ENCODE measurements around the gene SSNA1.

The SSNA1 gene

GRCh38 chr9:137200311-137201204, 12.1 kb downstream of the SSNA1 start, which contains the start of gene TPRN:
TSS of gene TPRN (minus strand) at chr9:137200741. CDS start at chr9:137200711, 30 bp downstream.
- H4K91ac ChIP-seq (ENCODE audit: low read depth, low read length, poor library complexity), result no peak within 1 kb of the TSS
- H3K4ac ChIP-seq (ENCODE audit: low read length), result peak within 1 kb of the TSS; percentile 89
- H3K36me3 ChIP-seq (replicated peaks in 1 of 2; ENCODE audit: control insufficient read depth in 2 of 2, insufficient read depth in 2 of 2, low read length in 2 of 2), result peaks cover 3 to 13% of the 10 kb centered on the region in 2 donors
- no peak within 1 kb of the TSS for H2BK12ac ChIP-seq (ENCODE audit: low read length)
- H3K79me1 ChIP-seq (ENCODE audit: low read depth, low read length), result peaks cover 19% of the 10 kb centered on the region
- H4K8ac ChIP-seq (ENCODE audit: low read depth, low read length), result no peak within 1 kb of the TSS
- peak within 1 kb of the TSS; percentile 100 for H3K9ac ChIP-seq (ENCODE audit: low read depth, low read length, poor library complexity)
- peak within 1 kb of the TSS; percentile 87 for H2BK5ac ChIP-seq (ENCODE audit: low read length)
- H3K9me3 ChIP-seq (replicated peaks in 1 of 2; ENCODE audit: control insufficient read depth in 2 of 2, insufficient read depth in 1 of 2, low read depth in 1 of 2, low read length in 2 of 2), result no peaks in the 10 kb centered on the region
- peak within 1 kb of the TSS; percentile 94 for H3K4me2 ChIP-seq (ENCODE audit: insufficient read depth, low read length, poor library complexity, severe bottlenecking)
- peak within 1 kb of the TSS; percentile 19 for H2AK5ac ChIP-seq (ENCODE audit: low read depth, low read length)
- peak within 1 kb of the TSS; percentile 63 for H3K14ac ChIP-seq (ENCODE audit: low read length)
- H2BK15ac ChIP-seq (ENCODE audit: low read length), result no peak within 1 kb of the TSS
- H3K27me3 ChIP-seq (ENCODE audit: control insufficient read depth in 3 of 3, insufficient read depth in 3 of 3, low read depth in 1 of 3, low read length in 3 of 3), result no peaks in the 10 kb centered on the region
- peak; percentile 98 for DNase-seq (ENCODE audit: low spot score)
- peaks cover 18 to 36% of the 10 kb centered on the region in 2 donors for H3K4me1 ChIP-seq (ENCODE audit: control insufficient read depth in 2 of 2, insufficient read depth in 1 of 2, low read depth in 1 of 2, low read length in 2 of 2)
- peak within 1 kb of the TSS; percentile 71 to 95 for H3K4me3 ChIP-seq (ENCODE audit: low read length in 2 of 2)
- H3K18ac ChIP-seq (ENCODE audit: low read length), result peak within 1 kb of the TSS; percentile 97
- no CpG with 5 or more reads among the region's 118 CpGs for WGBS, 2 donors (ENCODE audit: extremely low coverage in 2 of 2, insufficient read length in 2 of 2, insufficient replicate concordance in 1 of 2)
- H3K27ac ChIP-seq (replicated peaks; ENCODE audit: low read length), result peak within 1 kb of the TSS; percentile 43
- peak within 1 kb of the TSS; percentile 92 for H3K23ac ChIP-seq (ENCODE audit: low read depth, low read length, poor library complexity)
- H2AFZ ChIP-seq (ENCODE audit: low read length), result peak within 1 kb of the TSS; percentile 81
- H2BK120ac ChIP-seq (ENCODE audit: low read depth, low read length), result no peak within 1 kb of the TSS

- H2BK15ac ChIP-seq (ENCODE audit: low read length), result no peak overlapping the region
- peak overlapping the region; percentile 71 to 95 for H3K4me3 ChIP-seq (ENCODE audit: low read length in 2 of 2)
- H4K91ac ChIP-seq (ENCODE audit: low read depth, low read length, poor library complexity), result no peak overlapping the region
- peak overlapping the region; percentile 87 for H2BK5ac ChIP-seq (ENCODE audit: low read length)
- peak overlapping the region; percentile 97 for H3K18ac ChIP-seq (ENCODE audit: low read length)
- peaks cover 21 to 36% of the 10 kb centered on the region in 2 donors for H3K4me1 ChIP-seq (ENCODE audit: control insufficient read depth in 2 of 2, insufficient read depth in 1 of 2, low read depth in 1 of 2, low read length in 2 of 2)
- H2BK12ac ChIP-seq (ENCODE audit: low read length), result no peak overlapping the region
- H2BK120ac ChIP-seq (ENCODE audit: low read depth, low read length), result no peak overlapping the region
- H3K4me2 ChIP-seq (ENCODE audit: insufficient read depth, low read length, poor library complexity, severe bottlenecking), result peak overlapping the region; percentile 94
- H3K27ac ChIP-seq (replicated peaks; ENCODE audit: low read length), result peak overlapping the region; percentile 43
- no peak for DNase-seq (ENCODE audit: low spot score)
- no CpG with 5 or more reads among the region's 23 CpGs for whole genome bisulfite sequencing, 2 donors (ENCODE audit: extremely low coverage in 2 of 2, insufficient read length in 2 of 2, insufficient replicate concordance in 1 of 2)
- H3K4ac ChIP-seq (ENCODE audit: low read length), result peak overlapping the region; percentile 89
- H3K36me3 ChIP-seq (replicated peaks in 1 of 2; ENCODE audit: control insufficient read depth in 2 of 2, insufficient read depth in 2 of 2, low read length in 2 of 2), result peaks cover 3 to 13% of the 10 kb centered on the region in 2 donors
- peak overlapping the region; percentile 63 for H3K14ac ChIP-seq (ENCODE audit: low read length)
- peaks cover 18% of the 10 kb centered on the region for H3K79me1 ChIP-seq (ENCODE audit: low read depth, low read length)
- peak overlapping the region; percentile 92 for H3K23ac ChIP-seq (ENCODE audit: low read depth, low read length, poor library complexity)
- no peak overlapping the region for H4K8ac ChIP-seq (ENCODE audit: low read depth, low read length)
- H2AFZ ChIP-seq (ENCODE audit: low read length), result peak overlapping the region; percentile 81
- H3K9ac ChIP-seq (ENCODE audit: low read depth, low read length, poor library complexity), result peak overlapping the region; percentile 100
- no peaks in the 10 kb centered on the region for H3K27me3 ChIP-seq (ENCODE audit: control insufficient read depth in 3 of 3, insufficient read depth in 3 of 3, low read depth in 1 of 3, low read length in 3 of 3)
- peak overlapping the region; percentile 19 for H2AK5ac ChIP-seq (ENCODE audit: low read depth, low read length)
- H3K9me3 ChIP-seq (replicated peaks in 1 of 2; ENCODE audit: control insufficient read depth in 2 of 2, insufficient read depth in 1 of 2, low read depth in 1 of 2, low read length in 2 of 2), result no peaks in the 10 kb centered on the region
These were observed 12.9 kb downstream of the SSNA1 start for GRCh38 chr9:137201205-137201868.

- Histone ChIP-seq H3K27ac (replicated peaks; ENCODE audit: low read length) (no peak overlapping the region), H2BK15ac (ENCODE audit: low read length) (no peak overlapping the region), H3K23ac (ENCODE audit: low read depth, low read length, poor library complexity) (no peak overlapping the region), H2BK120ac (ENCODE audit: low read depth, low read length) (no peak overlapping the region), H3K79me1 (ENCODE audit: low read depth, low read length) (peaks cover 15% of the 10 kb centered on the region), H2AFZ (ENCODE audit: low read length) (no peak overlapping the region), H4K8ac (ENCODE audit: low read depth, low read length) (no peak overlapping the region), H2BK12ac (ENCODE audit: low read length) (no peak overlapping the region), H3K36me3 (replicated peaks in 1 of 2; ENCODE audit: control insufficient read depth in 2 of 2, insufficient read depth in 2 of 2, low read length in 2 of 2) (peaks cover 7 to 24% of the 10 kb centered on the region in 2 donors), H3K4me2 (ENCODE audit: insufficient read depth, low read length, poor library complexity, severe bottlenecking) (no peak overlapping the region), H4K91ac (ENCODE audit: low read depth, low read length, poor library complexity) (no peak overlapping the region), H3K9ac (ENCODE audit: low read depth, low read length, poor library complexity) (no peak overlapping the region), H3K4me1 (ENCODE audit: control insufficient read depth in 2 of 2, insufficient read depth in 1 of 2, low read depth in 1 of 2, low read length in 2 of 2) (peaks cover 24 to 37% of the 10 kb centered on the region in 2 donors), H3K9me3 (replicated peaks in 1 of 2; ENCODE audit: control insufficient read depth in 2 of 2, insufficient read depth in 1 of 2, low read depth in 1 of 2, low read length in 2 of 2) (no peaks in the 10 kb centered on the region), H3K27me3 (ENCODE audit: control insufficient read depth in 3 of 3, insufficient read depth in 3 of 3, low read depth in 1 of 3, low read length in 3 of 3) (no peaks in the 10 kb centered on the region), H3K18ac (ENCODE audit: low read length) (no peak overlapping the region), H3K4me3 (ENCODE audit: low read length in 2 of 2) (no peak overlapping the region), H3K4ac (ENCODE audit: low read length) (no peak overlapping the region), H2AK5ac (ENCODE audit: low read depth, low read length) (no peak overlapping the region), H3K14ac (ENCODE audit: low read length) (no peak overlapping the region), H2BK5ac (ENCODE audit: low read length) (no peak overlapping the region)
- WGBS, 2 donors (ENCODE audit: extremely low coverage in 2 of 2, insufficient read length in 2 of 2, insufficient replicate concordance in 1 of 2), result no CpG with 5 or more reads among the region's 8 CpGs
- DNase-seq (ENCODE audit: low spot score), result no peak
These were observed 14.5 kb downstream of the SSNA1 start for GRCh38 chr9:137202966-137203365.

- Histone ChIP-seq H2BK12ac (ENCODE audit: low read length) (no peak overlapping the region), H2BK15ac (ENCODE audit: low read length) (no peak overlapping the region), H3K27ac (replicated peaks; ENCODE audit: low read length) (no peak overlapping the region), H3K23ac (ENCODE audit: low read depth, low read length, poor library complexity) (no peak overlapping the region), H3K4me3 (ENCODE audit: low read length in 2 of 2) (peak overlapping the region; percentile 92 to 99), H2BK5ac (ENCODE audit: low read length) (no peak overlapping the region), H3K27me3 (ENCODE audit: control insufficient read depth in 3 of 3, insufficient read depth in 3 of 3, low read depth in 1 of 3, low read length in 3 of 3) (no peaks in the 10 kb centered on the region), H3K18ac (ENCODE audit: low read length) (no peak overlapping the region), H4K8ac (ENCODE audit: low read depth, low read length) (no peak overlapping the region), H3K9me3 (replicated peaks in 1 of 2; ENCODE audit: control insufficient read depth in 2 of 2, insufficient read depth in 1 of 2, low read depth in 1 of 2, low read length in 2 of 2) (peaks cover 0 to 1% of the 10 kb centered on the region in 2 donors), H3K4me1 (ENCODE audit: control insufficient read depth in 2 of 2, insufficient read depth in 1 of 2, low read depth in 1 of 2, low read length in 2 of 2) (peaks cover 18 to 21% of the 10 kb centered on the region in 2 donors), H3K36me3 (replicated peaks in 1 of 2; ENCODE audit: control insufficient read depth in 2 of 2, insufficient read depth in 2 of 2, low read length in 2 of 2) (peaks cover 12 to 37% of the 10 kb centered on the region in 2 donors), H3K79me1 (ENCODE audit: low read depth, low read length) (peaks cover 10% of the 10 kb centered on the region), H2AFZ (ENCODE audit: low read length) (peak overlapping the region; percentile 88), H2BK120ac (ENCODE audit: low read depth, low read length) (no peak overlapping the region), H3K14ac (ENCODE audit: low read length) (no peak overlapping the region), H3K9ac (ENCODE audit: low read depth, low read length, poor library complexity) (peak overlapping the region; percentile 92), H4K91ac (ENCODE audit: low read depth, low read length, poor library complexity) (no peak overlapping the region), H2AK5ac (ENCODE audit: low read depth, low read length) (peak overlapping the region; percentile 92), H3K4me2 (ENCODE audit: insufficient read depth, low read length, poor library complexity, severe bottlenecking) (peak overlapping the region; percentile 81), H3K4ac (ENCODE audit: low read length) (no peak overlapping the region)
- WGBS, 2 donors (ENCODE audit: extremely low coverage in 2 of 2, insufficient read length in 2 of 2, insufficient replicate concordance in 1 of 2), result no CpG with 5 or more reads among the region's 21 CpGs
- no peak for DNase-seq (ENCODE audit: low spot score)
These were observed 16.3 kb downstream of the SSNA1 start for GRCh38 chr9:137204731-137205125.
